Fibroblast of lung (primary cell): Measurements from ENCODE around the gene RNF220.

Experiments
- CTCF ChIP-seq, 2 donors: IDR thresholded peaks in 1 of 2; conservative IDR thresholded peaks in 1 of 2; 1 replicate in 1 of 2; 2 replicates in 1 of 2; pipeline ENCODE4 v1.5.1; 2011 to 2012; ENCODE audit warnings: low read length in 2 of 2, control low read depth in 1 of 2, inconsistent platforms in 1 of 2, low read depth in 1 of 2, mild to moderate bottlenecking in 1 of 2
- EZH2 ChIP-seq: IDR thresholded peaks from 2 replicates; pipeline ENCODE4 v1.5.1; 2012; ENCODE audit warnings: low read length, control low read depth, mild to moderate bottlenecking; ENCODE audit errors: missing control alignments

- TF ChIP-seq EZH2 (no peak), CTCF (conservative IDR thresholded peaks at IDR 0.05 in 1 of 2, IDR thresholded peaks at IDR 0.05 in 1 of 2; ENCODE audit: low read depth in 1 of 2, low read length in 2 of 2) (no peak)
Observed at GRCh38 chr1:44476891-44477290, 71.8 kb downstream of the RNF220 start.
